T-helper 2 cell treated with Interferon-gamma antibody and Interleukin-4, amounts not matched to agents 5 μg/mL and 100 μg/mL, for 36 hours (primary cell): ENCODE data around the gene SH3PXD2A.

ENCODE experiments used
- DNase-seq: peaks from one replicate; pipeline ENCODE4 v3.0.0; 2021; ENCODE audit warnings: low spot score
- H3K27ac Mint-ChIP-seq: one replicate; pipeline ENCODE4 v1.8.0; 2021; ENCODE audit warnings: mild to moderate bottlenecking, mixed read lengths
- H3K27me3 Mint-ChIP-seq: one replicate; pipeline ENCODE4 v1.8.0; 2021; ENCODE audit warnings: low read depth, mixed read lengths
- H3K36me3 Mint-ChIP-seq: one replicate; pipeline ENCODE4 v1.8.0; 2021; ENCODE audit warnings: low read depth, mixed read lengths
- H3K4me1 Mint-ChIP-seq: one replicate; pipeline ENCODE4 v1.8.0; 2021; ENCODE audit warnings: low read depth, mixed read lengths
- H3K4me3 Mint-ChIP-seq: one replicate; pipeline ENCODE4 v1.8.0; 2022; ENCODE audit warnings: mild to moderate bottlenecking, moderate library complexity, mixed read lengths
- H3K9me3 Mint-ChIP-seq: one replicate; pipeline ENCODE4 v1.8.0; 2021; ENCODE audit warnings: mixed read lengths

Gene SH3PXD2A

DNA sequence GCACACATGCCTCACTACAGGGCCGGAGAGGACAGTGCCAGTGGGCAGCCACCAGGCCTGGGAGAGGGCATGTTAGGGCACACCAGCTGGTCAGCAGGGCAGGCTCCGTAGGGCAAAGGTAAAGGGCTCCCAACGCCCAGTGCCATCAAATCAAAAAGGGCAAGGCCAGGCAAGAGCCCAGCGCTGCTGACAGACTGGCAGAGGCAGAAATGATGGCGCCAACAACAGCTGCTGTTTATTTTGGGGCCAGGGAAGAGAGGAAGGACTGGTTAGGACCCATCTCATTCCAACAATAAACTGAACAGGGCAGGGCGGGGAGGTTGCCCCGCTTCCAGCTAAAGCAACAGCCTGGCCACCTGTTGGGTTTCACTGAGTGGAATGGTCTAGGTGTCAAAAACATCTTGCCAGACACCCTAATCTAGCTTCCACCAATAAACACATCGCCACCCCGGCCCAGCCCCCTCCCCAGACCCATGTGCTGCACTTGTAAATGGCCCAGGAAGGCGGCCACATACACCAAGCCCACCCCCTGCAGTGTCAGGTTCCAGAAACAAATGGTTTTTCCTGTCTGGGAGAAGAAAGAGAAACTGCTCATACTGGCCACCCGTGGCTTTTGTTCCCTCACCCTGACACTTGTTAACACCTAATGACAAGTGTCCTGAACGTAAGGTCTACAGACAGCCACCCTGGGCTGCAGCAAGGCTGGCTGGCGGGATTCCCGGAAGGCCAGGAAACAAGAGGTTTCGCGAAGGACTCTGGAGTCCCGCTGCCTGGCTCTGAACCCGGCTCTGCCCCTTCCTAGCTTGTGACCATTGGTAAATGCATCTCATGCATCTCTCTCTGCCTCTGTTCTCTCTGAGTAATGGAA is 15.3 kb downstream of the SH3PXD2A start:
- H3K4me1 Mint-ChIP-seq: peaks cover 3% of the 10 kb centered on the region
- no peaks in the 10 kb centered on the region for H3K9me3 Mint-ChIP-seq
- H3K27ac Mint-ChIP-seq: no peak overlapping the region
- H3K27me3 Mint-ChIP-seq: peaks cover 5% of the 10 kb centered on the region
- no peaks in the 10 kb centered on the region for H3K36me3 Mint-ChIP-seq
- no peak overlapping the region for H3K4me3 Mint-ChIP-seq
- no peak for DNase-seq

DNA sequence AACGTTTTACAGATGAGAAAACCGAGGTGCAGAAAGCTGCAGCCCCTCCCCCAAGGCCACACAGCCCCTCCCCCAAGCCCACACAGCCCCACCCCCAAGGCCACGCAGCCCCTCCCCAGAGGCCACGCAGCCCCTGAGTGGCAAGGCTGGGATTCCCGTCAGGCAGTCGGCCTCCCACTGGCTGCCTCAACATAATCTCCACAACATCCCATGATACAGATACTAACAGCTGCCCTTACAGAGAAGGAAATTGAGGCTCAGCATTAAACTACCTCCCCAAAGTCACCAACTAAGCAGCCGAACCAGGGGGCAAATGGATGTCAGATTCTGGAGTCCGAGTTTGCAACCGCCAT is 15.9 kb downstream of the SH3PXD2A start:
- Mint-ChIP-seq H3K27me3 (peaks cover 5% of the 10 kb centered on the region), H3K4me1 (peaks cover under 1% of the 10 kb centered on the region), H3K27ac (no peak overlapping the region), H3K9me3 (no peaks in the 10 kb centered on the region), H3K4me3 (no peak overlapping the region), H3K36me3 (no peaks in the 10 kb centered on the region)
- no peak for DNase-seq

DNA sequence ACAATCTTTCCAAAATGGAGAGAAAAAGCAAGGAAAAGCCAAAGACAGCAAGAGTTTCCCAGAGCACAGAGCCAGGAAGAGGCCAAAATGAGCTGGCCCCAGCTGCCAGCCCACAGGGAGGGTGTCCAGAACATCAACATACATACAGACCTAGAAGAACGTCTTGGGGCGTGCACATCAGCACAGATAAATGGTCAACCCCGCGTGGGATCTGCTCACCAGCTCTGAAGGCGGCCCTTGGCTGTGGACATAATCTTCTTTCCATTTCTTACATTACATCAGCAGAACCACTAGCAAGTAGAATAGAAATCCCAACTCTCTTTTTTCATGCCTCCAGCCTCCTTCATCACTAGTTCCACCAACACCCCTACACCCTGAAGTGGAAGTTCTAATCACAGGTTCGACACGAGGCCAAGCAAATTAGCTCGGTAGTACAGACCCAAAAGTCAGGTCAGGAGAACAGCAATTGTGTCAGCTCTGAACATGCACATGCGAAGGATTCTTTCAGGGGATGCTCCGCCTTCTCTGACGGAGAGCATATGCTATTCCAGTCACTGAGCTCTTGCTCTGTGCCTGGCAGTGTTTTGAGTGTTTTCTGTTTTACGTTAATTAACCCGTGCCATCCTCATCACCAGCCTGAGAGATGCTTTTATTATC is 16.4 kb downstream of the SH3PXD2A start:
- no peak overlapping the region for H3K27ac Mint-ChIP-seq
- no peak overlapping the region for H3K4me3 Mint-ChIP-seq

DNA sequence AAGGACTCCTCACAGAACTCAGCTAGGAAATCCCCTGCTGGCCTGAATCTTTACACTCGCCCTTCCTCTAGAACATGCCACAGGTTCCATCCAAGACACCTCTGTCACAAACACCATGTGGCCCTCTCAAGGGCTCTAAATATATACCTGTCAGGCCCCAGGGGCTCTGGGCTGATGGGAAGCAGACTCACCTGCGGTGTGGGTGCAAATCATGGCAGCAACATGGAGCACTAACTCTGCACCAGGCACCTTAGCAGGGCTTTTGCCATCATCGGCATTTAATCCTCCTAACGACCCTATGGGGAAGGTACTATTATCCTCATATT is 17.3 kb downstream of the SH3PXD2A start:
- no peak for DNase-seq
- Mint-ChIP-seq H3K27me3 (peaks cover 5% of the 10 kb centered on the region), H3K4me1 (no peaks in the 10 kb centered on the region), H3K4me3 (no peak overlapping the region), H3K27ac (no peak overlapping the region), H3K36me3 (no peaks in the 10 kb centered on the region), H3K9me3 (no peaks in the 10 kb centered on the region)

More for the DNA sequence above, 16.4 kb downstream of the SH3PXD2A start:
- DNase-seq: no peak
- H3K4me1 Mint-ChIP-seq: no peaks in the 10 kb centered on the region
- H3K36me3 Mint-ChIP-seq: no peaks in the 10 kb centered on the region
- peaks cover 5% of the 10 kb centered on the region for H3K27me3 Mint-ChIP-seq
- no peaks in the 10 kb centered on the region for H3K9me3 Mint-ChIP-seq

DNA sequence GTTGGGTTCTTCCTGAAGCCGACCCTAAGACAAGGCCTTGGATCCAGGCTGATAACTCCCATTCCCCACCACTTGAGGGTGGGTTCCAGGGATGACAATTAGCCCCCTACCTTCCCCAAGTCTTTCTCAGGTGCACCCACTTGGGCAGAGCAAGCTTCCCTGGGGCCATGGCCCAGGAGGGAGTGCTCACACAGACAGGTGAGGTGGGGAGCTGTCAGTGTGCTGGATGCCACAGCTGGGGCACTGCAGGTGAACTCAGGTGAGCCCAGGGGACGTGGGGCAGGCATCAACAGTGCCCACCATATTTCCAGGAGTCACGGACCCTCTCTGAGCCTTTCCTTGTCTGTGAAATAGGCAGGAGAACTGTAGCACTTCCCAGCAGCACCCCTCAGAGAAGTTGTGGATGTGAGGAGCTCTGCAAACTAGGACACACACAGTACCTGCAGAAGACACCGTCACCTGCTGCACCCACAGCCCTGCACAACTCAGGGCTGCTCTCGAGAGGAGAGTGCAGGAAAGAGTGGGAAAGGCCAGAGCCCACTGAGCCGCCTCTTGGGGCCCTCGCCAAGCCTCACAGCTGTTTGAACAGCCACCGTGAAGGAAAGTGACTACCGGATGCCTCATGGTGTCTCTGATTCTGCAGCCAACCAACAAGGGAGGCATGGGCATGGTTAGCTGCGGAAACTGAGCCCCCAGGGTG is 17.9 kb downstream of the SH3PXD2A start:
- DNase-seq: no peak
- Mint-ChIP-seq H3K27me3 (peaks cover 4% of the 10 kb centered on the region), H3K36me3 (no peaks in the 10 kb centered on the region), H3K27ac (no peak overlapping the region), H3K9me3 (no peaks in the 10 kb centered on the region), H3K4me1 (no peaks in the 10 kb centered on the region), H3K4me3 (no peak overlapping the region)

DNA sequence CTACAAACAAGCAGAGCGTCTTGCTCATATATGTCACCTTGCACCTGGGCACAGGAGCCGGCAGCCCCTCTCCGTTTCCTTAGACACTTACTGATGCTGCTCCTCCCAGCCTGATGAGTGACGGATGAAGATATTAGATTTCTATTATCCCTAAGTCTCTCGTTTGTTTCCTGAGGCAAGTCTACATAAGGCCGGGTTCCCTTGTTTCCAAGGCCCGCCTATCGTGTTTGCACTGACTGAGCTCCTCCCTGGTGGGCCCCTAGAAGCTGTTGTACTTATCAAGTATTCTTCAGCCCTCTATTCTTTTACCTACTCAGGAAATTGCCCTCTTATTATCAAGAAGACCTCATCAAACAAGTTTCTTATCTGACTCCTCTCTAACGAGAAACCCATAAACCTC is 18.5 kb downstream of the SH3PXD2A start:
- H3K4me3 Mint-ChIP-seq: no peak overlapping the region
- no peaks in the 10 kb centered on the region for H3K4me1 Mint-ChIP-seq
- no peaks in the 10 kb centered on the region for H3K36me3 Mint-ChIP-seq
- H3K27me3 Mint-ChIP-seq: peaks cover 5% of the 10 kb centered on the region
- H3K9me3 Mint-ChIP-seq: peaks cover 2% of the 10 kb centered on the region
- no peak for DNase-seq
- H3K27ac Mint-ChIP-seq: no peak overlapping the region

DNA sequence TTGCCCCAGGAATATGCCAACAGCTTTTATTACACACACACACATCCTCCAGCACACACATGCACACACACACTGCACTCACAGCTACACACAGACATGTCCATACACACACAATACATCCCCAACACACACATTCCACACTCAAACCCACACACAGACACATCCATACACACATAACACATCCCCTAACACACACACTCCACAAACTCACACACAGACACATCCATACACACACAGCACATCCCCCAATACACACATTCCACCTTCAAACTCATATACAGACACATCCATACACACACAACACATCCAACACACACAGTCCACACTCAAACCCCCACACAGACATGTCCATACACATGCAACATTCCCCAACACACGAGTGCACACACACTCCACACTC is 19.1 kb downstream of the SH3PXD2A start:
- H3K27ac Mint-ChIP-seq: no peak overlapping the region
- no peak for DNase-seq
- peaks cover 7% of the 10 kb centered on the region for H3K27me3 Mint-ChIP-seq
- H3K4me3 Mint-ChIP-seq: no peak overlapping the region
- H3K9me3 Mint-ChIP-seq: peaks cover 3% of the 10 kb centered on the region
- no peaks in the 10 kb centered on the region for H3K4me1 Mint-ChIP-seq
- H3K36me3 Mint-ChIP-seq: no peaks in the 10 kb centered on the region

DNA sequence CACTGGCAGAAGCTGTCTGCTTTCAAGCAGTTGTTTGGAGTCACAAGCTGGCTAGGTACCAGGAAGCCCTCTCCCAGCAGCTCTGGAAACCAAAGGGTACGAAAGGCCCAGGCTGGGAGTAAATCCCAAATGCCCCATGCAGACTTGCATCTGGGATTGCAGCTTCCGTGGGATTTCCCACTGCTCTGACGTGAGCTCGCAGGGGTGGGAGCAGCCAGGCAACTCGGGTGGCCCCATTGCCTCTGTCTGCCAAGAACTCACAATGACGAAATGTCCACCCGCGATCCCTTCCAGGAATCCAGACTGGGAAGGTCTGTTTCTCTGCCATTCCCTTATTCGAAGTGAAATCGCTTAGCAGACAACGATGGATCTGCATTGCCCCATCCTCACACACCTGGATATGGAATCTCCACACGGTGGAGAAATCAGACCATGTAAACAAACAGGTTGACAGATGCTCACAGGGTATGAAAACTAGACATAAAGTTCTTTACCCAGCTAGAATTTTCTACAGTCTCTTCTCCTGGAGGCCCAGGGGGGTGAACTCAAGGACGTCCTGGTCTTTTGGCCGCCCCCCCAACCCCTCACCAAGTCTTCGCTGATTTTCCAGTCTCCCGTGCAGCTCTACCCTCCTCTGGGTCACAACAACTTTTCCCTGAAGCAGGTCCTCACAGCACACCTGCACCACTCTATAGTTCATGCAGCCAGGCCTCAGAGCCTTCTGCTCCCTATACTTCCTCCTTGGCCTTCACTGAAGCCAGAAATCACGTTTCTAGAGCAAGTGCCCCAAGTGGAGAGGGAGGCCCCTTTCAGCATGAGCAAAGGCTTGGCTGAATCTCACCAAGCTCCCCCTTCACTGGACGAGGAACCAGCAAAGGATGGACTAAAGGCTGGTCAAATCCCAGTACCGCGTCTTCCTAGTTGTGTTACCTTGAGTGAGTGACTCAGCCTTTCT is 20.0 kb downstream of the SH3PXD2A start:
- Mint-ChIP-seq H3K27ac (no peak overlapping the region), H3K4me1 (no peaks in the 10 kb centered on the region), H3K27me3 (peaks cover 11% of the 10 kb centered on the region), H3K4me3 (no peak overlapping the region), H3K9me3 (peaks cover 3% of the 10 kb centered on the region), H3K36me3 (no peaks in the 10 kb centered on the region)
- no peak for DNase-seq

DNA sequence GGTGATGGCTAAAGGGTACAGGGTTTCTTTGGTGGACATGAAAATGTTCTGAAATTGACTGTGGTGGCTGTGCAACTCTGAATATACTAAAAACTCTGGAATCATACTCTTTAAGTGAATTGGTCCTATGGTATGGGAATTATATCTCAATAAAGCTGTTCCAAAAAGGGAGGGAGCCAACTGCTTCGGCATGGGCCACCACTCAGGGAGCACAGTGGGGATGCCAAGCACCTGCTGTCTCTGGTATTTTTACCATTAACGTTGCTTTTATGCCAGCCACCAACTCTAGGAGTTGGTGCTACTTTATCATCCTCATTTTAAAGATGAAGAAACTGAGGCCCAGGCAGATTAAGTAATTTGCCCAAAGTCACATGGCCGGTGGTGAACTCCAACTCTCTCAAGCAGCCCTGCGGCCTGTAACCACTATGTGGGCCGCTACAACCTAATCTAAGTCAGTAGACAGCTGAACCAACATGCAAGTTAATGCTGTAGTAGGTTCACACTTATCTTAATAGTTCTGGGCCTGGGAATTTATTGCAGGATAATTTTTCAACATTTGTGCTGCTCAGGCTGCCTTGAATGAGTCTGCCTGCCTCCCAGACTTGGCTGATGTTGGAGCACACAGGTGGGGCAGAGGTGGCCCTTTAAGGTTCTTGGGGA is 20.8 kb downstream of the SH3PXD2A start:
- Mint-ChIP-seq H3K27me3 (peaks cover 17% of the 10 kb centered on the region), H3K4me1 (no peaks in the 10 kb centered on the region), H3K4me3 (no peak overlapping the region), H3K36me3 (no peaks in the 10 kb centered on the region), H3K9me3 (peaks cover 3% of the 10 kb centered on the region), H3K27ac (no peak overlapping the region)
- no peak for DNase-seq

DNA sequence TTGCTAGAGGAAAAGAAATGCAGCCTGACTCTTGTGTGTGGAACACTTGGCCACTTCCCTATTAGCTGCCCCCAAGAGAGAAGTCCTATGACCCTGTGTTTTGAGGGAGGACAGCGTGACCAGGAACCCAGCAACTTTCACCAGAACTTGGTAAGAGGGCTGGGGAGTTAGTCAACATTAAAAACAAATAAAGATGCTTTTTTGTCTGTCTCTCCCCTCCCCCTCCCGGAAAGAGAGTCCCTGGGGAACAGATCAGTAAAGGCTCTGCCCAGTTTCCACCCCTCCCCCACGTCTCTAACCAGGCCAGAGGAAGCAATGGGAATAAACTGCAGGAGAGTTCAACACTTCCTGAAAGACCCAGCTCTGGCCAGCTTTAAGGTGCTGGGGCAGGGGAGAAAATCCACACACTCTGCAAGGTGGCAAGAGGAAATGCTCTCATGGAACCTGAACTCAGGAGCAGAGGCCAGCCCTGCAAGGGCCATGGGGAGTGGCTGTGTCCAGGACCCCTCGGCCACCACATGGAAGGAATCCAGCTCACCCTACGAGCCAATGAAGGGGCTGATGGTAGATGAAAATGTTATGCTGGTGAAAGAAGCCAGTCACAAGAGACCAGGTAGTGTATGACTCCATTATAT is 21.5 kb downstream of the SH3PXD2A start:
- Mint-ChIP-seq H3K27me3 (peaks cover 24% of the 10 kb centered on the region), H3K4me3 (no peak overlapping the region), H3K36me3 (no peaks in the 10 kb centered on the region), H3K4me1 (no peaks in the 10 kb centered on the region), H3K27ac (no peak overlapping the region), H3K9me3 (peaks cover 3% of the 10 kb centered on the region)
- no peak for DNase-seq

DNA sequence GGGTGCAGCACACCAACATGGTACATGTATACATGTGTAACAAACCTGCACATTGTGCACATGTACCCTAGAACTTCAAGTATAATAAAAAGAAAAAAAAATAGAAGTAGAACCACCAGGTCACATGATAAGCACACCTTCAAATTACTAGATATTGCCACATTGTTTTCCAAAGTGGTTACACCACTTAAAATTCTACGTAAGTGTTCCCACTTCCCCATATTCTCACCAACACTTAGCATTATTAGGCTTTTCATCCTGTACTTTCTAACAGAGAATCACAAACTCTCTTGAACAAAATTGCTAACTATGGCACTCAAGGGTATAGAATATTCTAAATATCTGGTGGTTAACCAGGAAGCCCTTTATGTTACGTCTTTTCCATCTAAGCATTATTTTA is 22.6 kb downstream of the SH3PXD2A start:
- Mint-ChIP-seq H3K27me3 (peaks cover 27% of the 10 kb centered on the region), H3K36me3 (no peaks in the 10 kb centered on the region), H3K27ac (no peak overlapping the region), H3K4me3 (no peak overlapping the region), H3K4me1 (no peaks in the 10 kb centered on the region), H3K9me3 (peaks cover 3% of the 10 kb centered on the region)
- no peak for DNase-seq

DNA sequence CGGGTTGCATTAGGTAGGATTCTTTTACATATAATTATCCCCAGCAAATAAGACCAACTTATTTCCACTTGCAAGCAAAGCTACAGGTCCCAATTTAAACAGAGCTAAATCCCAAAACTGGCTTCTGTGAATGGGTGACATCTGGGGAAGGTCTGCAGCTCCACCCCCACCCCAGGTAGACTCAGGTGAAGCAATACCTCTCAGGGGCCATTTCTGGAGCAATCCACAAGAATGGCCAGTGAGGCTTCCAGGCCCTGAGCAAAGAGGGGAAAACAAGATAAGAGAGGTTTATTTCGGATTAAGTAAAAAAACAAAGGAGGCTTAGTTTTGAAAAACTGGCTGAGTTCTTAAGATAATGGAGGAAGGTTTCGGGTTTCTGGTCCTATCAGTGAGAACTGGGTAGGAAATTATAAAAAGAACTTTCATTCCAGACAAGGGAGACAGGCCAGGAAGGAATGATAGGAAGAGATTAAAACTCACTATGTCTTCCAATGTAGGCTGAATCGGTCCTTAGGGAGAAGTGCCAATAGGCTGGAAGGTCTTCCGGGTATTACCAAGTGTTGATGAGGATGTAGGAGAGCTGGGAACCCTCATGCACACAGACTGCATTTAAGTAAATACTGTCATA is 25.4 kb downstream of the SH3PXD2A start:
- Mint-ChIP-seq H3K27ac (no peak overlapping the region), H3K4me3 (no peak overlapping the region), H3K27me3 (peaks cover 27% of the 10 kb centered on the region), H3K9me3 (peaks cover 3% of the 10 kb centered on the region), H3K4me1 (no peaks in the 10 kb centered on the region), H3K36me3 (no peaks in the 10 kb centered on the region)
- DNase-seq: no peak
